T-helper 22 cell (primary cell): ENCODE data around the gene BRD4.

Experiments
- DNase-seq: peaks from one replicate; pipeline ENCODE4 v3.0.0-alpha.2; 2020; ENCODE audit warnings: low read depth

The BRD4 gene

GRCh38 chr19:15313649-15314279, 18.6 kb downstream of the BRD4 start:
- DNase-seq = no peak

GRCh38 chr19:15307169-15307568, 25.2 kb downstream of the BRD4 start:
- DNase-seq = no peak

- no peak for DNase-seq
These were observed 26.6 kb downstream of the BRD4 start for GRCh38 chr19:15305582-15306334.

- DNase-seq = no peak
These were observed 28.1 kb downstream of the BRD4 start for GRCh38 chr19:15304140-15304705.

- no peak for DNase-seq
These were observed 29.1 kb downstream of the BRD4 start for GRCh38 chr19:15303105-15303780.

- no peak for DNase-seq
These were observed 31.7 kb downstream of the BRD4 start for GRCh38 chr19:15300533-15301197.

- DNase-seq = no peak
These were observed 32.5 kb downstream of the BRD4 start for GRCh38 chr19:15299568-15300409.

GRCh38 chr19:15298847-15299567, 33.3 kb downstream of the BRD4 start:
- no peak for DNase-seq

- DNase-seq = no peak
These were observed 34.7 kb downstream of the BRD4 start for GRCh38 chr19:15297416-15298224.

GRCh38 chr19:15296841-15297415, 35.4 kb downstream of the BRD4 start:
- no peak for DNase-seq

- no peak for DNase-seq
These were observed 36.0 kb downstream of the BRD4 start for GRCh38 chr19:15296353-15296752.

GRCh38 chr19:15294561-15294990, 37.8 kb downstream of the BRD4 start:
- DNase-seq = no peak

- no peak for DNase-seq
These were observed 38.4 kb downstream of the BRD4 start for GRCh38 chr19:15293781-15294491.

GRCh38 chr19:15292847-15293582, 39.3 kb downstream of the BRD4 start:
- DNase-seq = no peak

GRCh38 chr19:15292140-15292539, 40.2 kb downstream of the BRD4 start:
- no peak for DNase-seq

- DNase-seq = no peak
These were observed 40.8 kb downstream of the BRD4 start for GRCh38 chr19:15291548-15292021.

GRCh38 chr19:15291089-15291488, 41.2 kb downstream of the BRD4 start:
- no peak for DNase-seq

- DNase-seq = no peak
These were observed 42.2 kb downstream of the BRD4 start for GRCh38 chr19:15290166-15290565.
